ENCODE results near the gene AQP2. TPM values are rescaled to one million over a fixed set of nuclear protein-coding genes. Genes with fewer than 3 reads are reported as not detected.

AQP2 gene
- total and polyA plus RNA-seq, 2 of the 13 experiments (the other 11 are each of a cell fraction or from before 2014, with no cell fraction given) = not detected

DNA sequence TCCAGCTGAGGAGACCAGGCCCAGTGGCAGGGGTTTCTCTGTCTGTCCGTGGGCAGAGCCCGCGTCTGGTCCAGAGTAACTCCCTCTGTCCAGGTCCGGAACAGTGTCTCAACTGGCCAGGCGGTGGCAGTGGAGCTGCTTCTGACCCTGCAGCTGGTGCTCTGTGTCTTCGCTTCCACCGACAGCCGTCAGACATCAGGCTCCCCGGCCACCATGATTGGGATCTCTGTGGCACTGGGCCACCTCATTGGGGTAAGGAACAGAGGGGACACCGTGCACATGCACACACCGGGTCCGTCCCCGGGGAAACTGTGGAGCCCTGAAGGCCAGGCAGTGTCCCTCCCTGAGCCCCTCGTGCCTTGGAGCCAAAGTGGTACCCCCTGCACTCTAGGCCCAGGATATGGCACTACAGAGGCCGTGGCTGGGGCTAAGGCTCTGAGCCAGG lies 23.7 kb downstream of the AQP2 start (continued):
- TF ChIP-seq JUND (CRISPR knock-in tag; IDR thresholded peaks at IDR 0.05) (peak; percentile 44; the same call in 1 of the 2 replicates), KLF9 (CRISPR knock-in tag; IDR thresholded peaks at IDR 0.05; ENCODE audit: low read depth) (no peak), RFX5 (IDR thresholded peaks at IDR 0.05; ENCODE audit: low read depth, low read length) (no peak), KDM2A (CRISPR knock-in tag; IDR thresholded peaks at IDR 0.05; ENCODE audit: borderline replicate concordance, low read depth) (peak; percentile 49; the same call in 1 of the 2 replicates), SNAI1 (CRISPR knock-in tag; IDR thresholded peaks at IDR 0.05; ENCODE audit: borderline replicate concordance) (no peak), KDM3A (CRISPR knock-in tag; IDR thresholded peaks at IDR 0.05; ENCODE audit: low read depth) (peak; percentile 49; the same call in 1 of the 2 replicates), ZNF280D (CRISPR knock-in tag; IDR thresholded peaks at IDR 0.05) (0 out of 2 replicates have a peak, but pooled peaks have one; percentile 45), SALL1 (CRISPR knock-in tag; IDR thresholded peaks at IDR 0.05) (peak; percentile 65; the same call in 1 of the 2 replicates), CCAR2 (optimal IDR thresholded peaks at IDR 0.05; ENCODE audit: low read depth, low read length) (no peak), ZNF331 (CRISPR knock-in tag; IDR thresholded peaks at IDR 0.05) (no peak), XRCC5 (optimal IDR thresholded peaks at IDR 0.05; ENCODE audit: low read length) (peak; percentile 24), HHEX (CRISPR knock-in tag; IDR thresholded peaks at IDR 0.05) (no peak), HOXD1 (CRISPR knock-in tag; IDR thresholded peaks at IDR 0.05) (0 out of 2 replicates have a peak, but pooled peaks have one; percentile 4), FOXC1 (CRISPR knock-in tag; IDR thresholded peaks at IDR 0.05; ENCODE audit: borderline replicate concordance) (no peak), RBM22 (optimal IDR thresholded peaks at IDR 0.05; ENCODE audit: low read length) (no peak), PRMT3 (CRISPR knock-in tag; IDR thresholded peaks at IDR 0.05; ENCODE audit: borderline replicate concordance, low read depth) (0 out of 2 replicates have a peak, but pooled peaks have one; percentile 57), GABPB1 (CRISPR knock-in tag; IDR thresholded peaks at IDR 0.05) (0 out of 2 replicates have a peak, but pooled peaks have one; percentile 20), TEAD2 (CRISPR knock-in tag; IDR thresholded peaks at IDR 0.05) (no peak), CBX5 (CRISPR knock-in tag; IDR thresholded peaks at IDR 0.05; ENCODE audit: borderline replicate concordance) (no peak), MEIS1 (CRISPR knock-in tag; IDR thresholded peaks at IDR 0.05; ENCODE audit: borderline replicate concordance) (peak; percentile 51; the same call in 1 of the 2 replicates), ADNP (CRISPR knock-in tag; IDR thresholded peaks at IDR 0.05) (0 out of 2 replicates have a peak, but pooled peaks have one; percentile 14), LCORL (IDR thresholded peaks at IDR 0.05) (no peak), LCORL (CRISPR knock-in tag; IDR thresholded peaks at IDR 0.05) (peak; percentile 62; the same call in 1 of the 2 replicates), ZNF530 (CRISPR knock-in tag; IDR thresholded peaks at IDR 0.05; ENCODE audit: low read depth) (no peak), RAD21 (CRISPR knock-in tag; IDR thresholded peaks at IDR 0.05) (peak; percentile 85), STAG1 (CRISPR knock-in tag; IDR thresholded peaks at IDR 0.05) (peak; percentile 79), CENPT (CRISPR knock-in tag; IDR thresholded peaks at IDR 0.05; ENCODE audit: low read depth) (no peak), PHF8 (CRISPR knock-in tag; IDR thresholded peaks at IDR 0.05) (0 out of 2 replicates have a peak, but pooled peaks have one; percentile 24), PHF21A (CRISPR knock-in tag; IDR thresholded peaks at IDR 0.05) (peak; percentile 35; the same call in 1 of the 2 replicates), ZBTB38 (CRISPR knock-in tag; IDR thresholded peaks at IDR 0.05) (0 out of 2 replicates have a peak, but pooled peaks have one; percentile 14), ZNF552 (CRISPR knock-in tag; IDR thresholded peaks at IDR 0.05; ENCODE audit: borderline replicate concordance) (no peak), ZNF761 (CRISPR knock-in tag; conservative IDR thresholded peaks at IDR 0.05) (0 out of 2 replicates have a peak, but pooled peaks have one; percentile 40)

Measured in HepG2 (cell line).